GM10266 (cell line): ENCODE data around the gene CHRNA4.

ENCODE experiments used
- DNase-seq: peaks from one replicate; pipeline ENCODE4 v3.0.0; 2012; ENCODE audit errors: extremely low spot score
- CTCF ChIP-seq: IDR thresholded peaks from 2 replicates; pipeline ENCODE4 v1.5.1; 2012; ENCODE audit warnings: mild to moderate bottlenecking, low read depth; ENCODE audit not compliant: control insufficient read depth, insufficient read depth; ENCODE audit errors: missing control alignments

The CHRNA4 gene

GRCh38 chr20:63377256-63377941 lies 16.2 kb upstream of the CHRNA4 start:
- no peak for TF ChIP-seq CTCF
- no peak for DNase-seq

GRCh38 chr20:63376283-63377250 lies 15.4 kb upstream of the CHRNA4 start:
- TF ChIP-seq CTCF = no peak
- DNase-seq = no peak

GRCh38 chr20:63375438-63375837 lies 14.3 kb upstream of the CHRNA4 start:
- TF ChIP-seq CTCF = no peak
- DNase-seq = no peak

GRCh38 chr20:63374504-63374903 lies 13.4 kb upstream of the CHRNA4 start:
- TF ChIP-seq CTCF = no peak
- no peak for DNase-seq

GRCh38 chr20:63373996-63374395 lies 12.8 kb upstream of the CHRNA4 start:
- no peak for TF ChIP-seq CTCF
- DNase-seq = no peak

- TF ChIP-seq CTCF = no peak
- DNase-seq = no peak
Measured at GRCh38 chr20:63372971-63373885, 12.1 kb upstream of the CHRNA4 start.
